Kidney (tissue), 14 donors: ENCODE data around the gene CNNM2. TPM values are rescaled to one million over a fixed set of nuclear protein-coding genes. Genes with fewer than 3 reads are reported as not detected.
A peak's percentile ranks its signal among the peaks of the same experiment; 100 is the strongest.

Experiments
- DNase-seq, 5 donors: peaks; one replicate each; pipeline ENCODE4 v3.0.0-alpha.2; 2013 to 2020
- FAIRE-seq: peaks from 2 replicates; lab custom pipeline; 2012; peaks lifted over from hg19 to GRCh38; lab: Jason Lieb, UNC
- H3K27ac ChIP-seq, 2 donors: one replicate each; pipeline ENCODE4 v1.7.0; 2013; ENCODE audit warnings: low read depth in 2 of 2, low read length in 2 of 2, inconsistent platforms in 1 of 2
- H3K27me3 ChIP-seq: one replicate; pipeline ENCODE4 v1.7.1; 2013; ENCODE audit warnings: low read length, inconsistent platforms; ENCODE audit not compliant: control insufficient read depth, insufficient read depth
- H3K36me3 ChIP-seq, 3 donors: one replicate each; pipeline versions ENCODE4 v1.7.0 to v1.7.1; 2013; ENCODE audit warnings: low read length in 3 of 3, control low read depth in 1 of 3, inconsistent platforms in 1 of 3; ENCODE audit not compliant: insufficient read depth in 3 of 3, control insufficient read depth in 2 of 3
- H3K4me1 ChIP-seq, 3 donors: one replicate each; pipeline versions ENCODE4 v1.7.0 to v1.7.1; 2013; ENCODE audit warnings: low read length in 3 of 3, inconsistent platforms in 1 of 3, low read depth in 1 of 3; ENCODE audit not compliant: control insufficient read depth in 2 of 3, insufficient read depth in 2 of 3
- H3K4me3 ChIP-seq, 3 donors: one replicate each; pipeline versions ENCODE4 v1.7.0 to v1.8.1; 2013; ENCODE audit warnings: low read length in 3 of 3, control low read depth in 1 of 3, inconsistent platforms in 1 of 3
- H3K9ac ChIP-seq, 3 donors: one replicate each; pipeline versions ENCODE4 v1.7.0 to v1.7.1; 2013; ENCODE audit warnings: low read length in 3 of 3, control low read depth in 1 of 3, inconsistent platforms in 1 of 3
- H3K9me3 ChIP-seq, 3 donors: one replicate each; pipeline versions ENCODE4 v1.7.0 to v1.7.1; 2013; ENCODE audit warnings: low read length in 3 of 3, control low read depth in 1 of 3, inconsistent platforms in 1 of 3; ENCODE audit not compliant: control insufficient read depth in 2 of 3, insufficient read depth in 1 of 3
- CTCF ChIP-seq: IDR thresholded peaks from 3 replicates; pipeline ENCODE4 v1.5.1; 2012; ENCODE audit warnings: mild to moderate bottlenecking, moderate library complexity, borderline replicate concordance; ENCODE audit not compliant: insufficient read depth; ENCODE audit errors: extremely low read depth
- intact Hi-C: fragments of 100-400 bp; cut with DNase I; formaldehyde crosslinking; loops from one replicate; pipeline ENCODE4 v1.11.1; 2022
- polyA plus RNA-seq: library from polyadenylated mRNA; stranded (reverse); fragments of 350-450 nt; fragmentation: Illumina TruSeq; extraction: RNeasy Lipid Tissue Mini Kit (QIAGEN cat#74804); gene quantifications from one replicate; pipeline ENCODE4 v1.2.3, GENCODE V29; 2014; ENCODE audit warnings: low read depth, low replicate concordance; ENCODE audit not compliant: insufficient read depth
- total RNA-seq: library from RNA; stranded (reverse); fragmentation: NEBNext Ultra II Directional; extraction: Animal tissue kit (Norgen Biotek cat#: 25700); gene quantifications from one replicate; pipeline ENCODE4 v1.2.1, GENCODE V29; 2021
- donor health status: control.
- donor health status: control.
- donor health status: control.
- donor health status: control.
- donor health status: control.
- donor health status: DM: yes; HTN: yes; CAD: no.
- donor health status: Normal renal cell carcinoma (clear cell type).

CNNM2 gene
- total and polyA plus RNA-seq, 2 donors from 2014 or later, result 10.9 to 11.8 TPM

GRCh38 chr10:102931643-102932042 is 13.5 kb downstream of the CNNM2 start:
- no peak for FAIRE-seq
- DNase-seq, result no peak
- Histone ChIP-seq H3K9me3 (no peaks in the 10 kb centered on the region), H3K4me1 (no peaks in the 10 kb centered on the region), H3K9ac (no peak overlapping the region), H3K36me3 (peaks cover 0 to 3% (median 0%) of the 10 kb centered on the region in 3 donors), H3K4me3 (no peak overlapping the region), H3K27ac (no peak overlapping the region), H3K27me3 (no peaks in the 10 kb centered on the region)
- intact Hi-C loops, result no loop called here
- no peak for TF ChIP-seq CTCF

GRCh38 chr10:102935505-102935904 is 17.4 kb downstream of the CNNM2 start:
- intact Hi-C loops, result no loop called here
- no peaks in the 10 kb centered on the region for H3K4me1 ChIP-seq
- peak in 3 of 5 donors; percentile 31 to 44 (median 36) for DNase-seq
- H3K9me3 ChIP-seq, result no peaks in the 10 kb centered on the region
- H3K27ac ChIP-seq, result no peak overlapping the region
- H3K36me3 ChIP-seq, result no peaks in the 10 kb centered on the region
- H3K4me3 ChIP-seq, result no peak overlapping the region
- no peak for FAIRE-seq
- no peaks in the 10 kb centered on the region for H3K27me3 ChIP-seq
- TF ChIP-seq CTCF, result no peak
- no peak overlapping the region for H3K9ac ChIP-seq

DNA sequence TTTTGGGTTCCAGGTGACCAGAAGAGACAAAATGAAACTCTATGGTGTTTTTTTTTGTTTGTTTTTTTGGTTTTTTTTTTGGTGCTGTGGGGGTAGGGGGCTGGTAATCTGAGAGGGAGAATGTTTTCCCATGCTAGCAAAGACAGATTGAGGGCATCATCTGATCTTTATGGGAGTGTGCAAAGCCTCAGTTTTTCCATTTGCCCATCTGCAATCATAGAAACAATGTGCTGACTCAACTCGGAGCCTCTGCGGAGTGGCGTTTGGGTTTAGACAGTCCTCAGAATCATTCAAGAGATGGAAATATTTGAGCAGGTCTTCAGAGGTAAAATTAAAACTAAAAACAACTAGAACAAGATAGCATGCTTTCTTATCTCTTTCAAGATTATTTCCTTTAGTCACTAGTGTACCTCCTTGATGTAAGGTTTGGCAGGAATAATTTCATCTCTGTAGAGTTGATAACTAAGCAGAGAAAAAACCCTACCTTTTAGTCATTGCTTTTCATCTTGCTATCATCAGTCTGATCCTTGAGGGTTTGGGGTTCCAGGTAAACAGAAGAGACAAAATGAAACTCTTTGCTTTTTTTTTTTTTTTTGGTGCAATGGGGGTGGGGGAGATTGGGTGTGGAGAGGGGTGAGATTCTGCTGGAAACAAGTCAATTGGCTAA is 18.0 kb downstream of the CNNM2 start:
- no peak overlapping the region for H3K27ac ChIP-seq
- intact Hi-C loops, result no loop called here
- no peak for TF ChIP-seq CTCF
- H3K9me3 ChIP-seq, result no peaks in the 10 kb centered on the region
- no peak for DNase-seq
- H3K4me3 ChIP-seq, result no peak overlapping the region
- no peaks in the 10 kb centered on the region for H3K36me3 ChIP-seq
- no peaks in the 10 kb centered on the region for H3K4me1 ChIP-seq
- no peaks in the 10 kb centered on the region for H3K27me3 ChIP-seq
- no peak overlapping the region for H3K9ac ChIP-seq
- no peak for FAIRE-seq
